Fibroblast of lung (primary cell): Measurements from ENCODE around the gene CHCHD5.
"Not testable (repeated sequence)": the region's sequence is repeated elsewhere in the genome, so short reads cannot be mapped to it uniquely, and the experiment has no call there.

Source experiments
- EZH2 ChIP-seq: IDR thresholded peaks from 2 replicates; pipeline ENCODE4 v1.5.1; 2012; ENCODE audit warnings: low read length, control low read depth, mild to moderate bottlenecking; ENCODE audit errors: missing control alignments
- TF ChIP-seq, protein P1 (sequence below), 2 donors: IDR thresholded peaks in 1 of 2; conservative IDR thresholded peaks in 1 of 2; 1 replicate in 1 of 2; 2 replicates in 1 of 2; pipeline ENCODE4 v1.5.1; 2011 to 2012; ENCODE audit warnings: low read length in 2 of 2, control low read depth in 1 of 2, inconsistent platforms in 1 of 2, low read depth in 1 of 2, mild to moderate bottlenecking in 1 of 2

- TF ChIP-seq EZH2, result not testable (repeated sequence)
- TF ChIP-seq, protein P1, sequence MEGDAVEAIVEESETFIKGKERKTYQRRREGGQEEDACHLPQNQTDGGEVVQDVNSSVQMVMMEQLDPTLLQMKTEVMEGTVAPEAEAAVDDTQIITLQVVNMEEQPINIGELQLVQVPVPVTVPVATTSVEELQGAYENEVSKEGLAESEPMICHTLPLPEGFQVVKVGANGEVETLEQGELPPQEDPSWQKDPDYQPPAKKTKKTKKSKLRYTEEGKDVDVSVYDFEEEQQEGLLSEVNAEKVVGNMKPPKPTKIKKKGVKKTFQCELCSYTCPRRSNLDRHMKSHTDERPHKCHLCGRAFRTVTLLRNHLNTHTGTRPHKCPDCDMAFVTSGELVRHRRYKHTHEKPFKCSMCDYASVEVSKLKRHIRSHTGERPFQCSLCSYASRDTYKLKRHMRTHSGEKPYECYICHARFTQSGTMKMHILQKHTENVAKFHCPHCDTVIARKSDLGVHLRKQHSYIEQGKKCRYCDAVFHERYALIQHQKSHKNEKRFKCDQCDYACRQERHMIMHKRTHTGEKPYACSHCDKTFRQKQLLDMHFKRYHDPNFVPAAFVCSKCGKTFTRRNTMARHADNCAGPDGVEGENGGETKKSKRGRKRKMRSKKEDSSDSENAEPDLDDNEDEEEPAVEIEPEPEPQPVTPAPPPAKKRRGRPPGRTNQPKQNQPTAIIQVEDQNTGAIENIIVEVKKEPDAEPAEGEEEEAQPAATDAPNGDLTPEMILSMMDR (conservative IDR thresholded peaks at IDR 0.05 in 1 of 2, IDR thresholded peaks at IDR 0.05 in 1 of 2; ENCODE audit: low read depth in 1 of 2, low read length in 2 of 2), result not testable (repeated sequence)
Measured at GRCh38 chr2:112566508-112566907, 17.9 kb upstream of the CHCHD5 start.
